Activated B cell treated with CpG ODN at 0.5 μM for 24 hours (primary cell): ENCODE measurements around the gene MPZL2. TPM values are rescaled to one million over a fixed set of nuclear protein-coding genes. Genes with fewer than 3 reads are reported as not detected.

Experiments
- ATAC-seq: fragments of 200-7000 bp; cut with Tn5 transposase; one replicate; pipeline ENCODE4 v1.10.0; 2021; ENCODE audit warnings: low read depth, mild to moderate bottlenecking, moderate library complexity
- CTCF ChIA-PET: fragments of 350-600 bp; sonication (Branson Sonifier 250); formaldehyde crosslinking; loops from one replicate; lab custom pipeline; 2021; ENCODE audit warnings: antibody characterized with exemption; lab: Charles Lee
- POLR2A ChIA-PET: fragments of 350-600 bp; sonication (Branson Sonifier 250); formaldehyde crosslinking; loops from one replicate; lab custom pipeline; 2021; ENCODE audit warnings: antibody characterized with exemption; lab: Charles Lee
- DNase-seq: peaks from one replicate; pipeline ENCODE4 v3.0.0; 2022
- H3K27ac Mint-ChIP-seq: one replicate; pipeline ENCODE4 v1.8.0; 2020; ENCODE audit warnings: mixed read lengths
- H3K27me3 Mint-ChIP-seq: one replicate; pipeline ENCODE4 v1.8.0; 2021; ENCODE audit warnings: mixed read lengths
- H3K36me3 Mint-ChIP-seq: one replicate; pipeline ENCODE4 v1.8.0; 2021; ENCODE audit warnings: low read depth, mixed read lengths
- H3K4me1 Mint-ChIP-seq: one replicate; pipeline ENCODE4 v1.8.0; 2021; ENCODE audit warnings: mixed read lengths
- H3K4me3 Mint-ChIP-seq: one replicate; pipeline ENCODE4 v1.8.0; 2020; ENCODE audit warnings: mild to moderate bottlenecking, mixed read lengths
- H3K9me3 Mint-ChIP-seq: one replicate; pipeline ENCODE4 v1.8.0; 2020; ENCODE audit warnings: mixed read lengths
- intact Hi-C: fragments of 100-400 bp; cut with micrococcal nuclease; formaldehyde crosslinking; loops from one replicate; pipeline ENCODE4 v1.15.1; 2024
- total RNA-seq: library from RNA; stranded (reverse); gene quantifications from 2 replicates; pipeline ENCODE4 v1.2.3, GENCODE V29; 2022
- TF ChIP-seq, protein P1 (sequence below): fragments of 200-600 bp; IDR thresholded peaks from one replicate; pipeline ENCODE4 v1.8.0; 2022; ENCODE audit warnings: antibody characterized with exemption, mild to moderate bottlenecking

MPZL2 gene
- total RNA-seq, 1 donor from 2014 or later = not detected

DNA sequence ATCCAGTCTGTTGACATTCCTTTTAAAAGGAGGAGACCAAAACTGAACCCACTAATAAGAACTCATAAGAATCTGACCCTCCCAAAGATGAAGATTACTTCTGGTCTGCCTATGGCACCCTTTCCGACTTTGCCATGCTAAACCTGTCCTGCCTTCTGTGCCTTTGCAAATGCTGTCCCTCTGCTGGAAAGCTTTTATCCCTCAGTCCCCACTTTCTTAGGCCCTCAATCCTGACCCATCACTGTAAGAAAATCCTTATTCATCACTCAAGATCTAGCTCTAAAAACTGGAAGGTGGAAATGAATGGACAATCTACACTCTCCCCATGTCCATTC, 22.4 kb downstream of the MPZL2 start:
- CTCF ChIA-PET = interaction anchor here (0.9 to 1.1 kb wide), 3 partner anchors 13 to 70 kb away, joined by 3 to 9 read pairs (median 4); no protein-coding TSS in a partner anchor
- POLR2A ChIA-PET = interaction anchor here (0.8 to 1.4 kb wide), 3 partner anchors 10 to 27 kb away, joined by 3 to 6 read pairs (median 6); partner anchors contain the start of gene MPZL3
- peaks cover 12% of the 10 kb centered on the region for H3K36me3 Mint-ChIP-seq
- TF ChIP-seq, protein P1, sequence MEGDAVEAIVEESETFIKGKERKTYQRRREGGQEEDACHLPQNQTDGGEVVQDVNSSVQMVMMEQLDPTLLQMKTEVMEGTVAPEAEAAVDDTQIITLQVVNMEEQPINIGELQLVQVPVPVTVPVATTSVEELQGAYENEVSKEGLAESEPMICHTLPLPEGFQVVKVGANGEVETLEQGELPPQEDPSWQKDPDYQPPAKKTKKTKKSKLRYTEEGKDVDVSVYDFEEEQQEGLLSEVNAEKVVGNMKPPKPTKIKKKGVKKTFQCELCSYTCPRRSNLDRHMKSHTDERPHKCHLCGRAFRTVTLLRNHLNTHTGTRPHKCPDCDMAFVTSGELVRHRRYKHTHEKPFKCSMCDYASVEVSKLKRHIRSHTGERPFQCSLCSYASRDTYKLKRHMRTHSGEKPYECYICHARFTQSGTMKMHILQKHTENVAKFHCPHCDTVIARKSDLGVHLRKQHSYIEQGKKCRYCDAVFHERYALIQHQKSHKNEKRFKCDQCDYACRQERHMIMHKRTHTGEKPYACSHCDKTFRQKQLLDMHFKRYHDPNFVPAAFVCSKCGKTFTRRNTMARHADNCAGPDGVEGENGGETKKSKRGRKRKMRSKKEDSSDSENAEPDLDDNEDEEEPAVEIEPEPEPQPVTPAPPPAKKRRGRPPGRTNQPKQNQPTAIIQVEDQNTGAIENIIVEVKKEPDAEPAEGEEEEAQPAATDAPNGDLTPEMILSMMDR = no peak
- intact Hi-C loops = loop anchor here (1.0 to 5.0 kb wide), 3 partner anchors 11 to 41 kb away; partner anchors contain the start of gene MPZL3
- ATAC-seq = no peak
- peaks cover 43% of the 10 kb centered on the region for H3K4me1 Mint-ChIP-seq
- peaks cover 3% of the 10 kb centered on the region for H3K27me3 Mint-ChIP-seq
- H3K9me3 Mint-ChIP-seq = no peaks in the 10 kb centered on the region
- peak overlapping the region; percentile 74 for H3K27ac Mint-ChIP-seq
- H3K4me3 Mint-ChIP-seq = no peak overlapping the region
- no peak for DNase-seq

DNA sequence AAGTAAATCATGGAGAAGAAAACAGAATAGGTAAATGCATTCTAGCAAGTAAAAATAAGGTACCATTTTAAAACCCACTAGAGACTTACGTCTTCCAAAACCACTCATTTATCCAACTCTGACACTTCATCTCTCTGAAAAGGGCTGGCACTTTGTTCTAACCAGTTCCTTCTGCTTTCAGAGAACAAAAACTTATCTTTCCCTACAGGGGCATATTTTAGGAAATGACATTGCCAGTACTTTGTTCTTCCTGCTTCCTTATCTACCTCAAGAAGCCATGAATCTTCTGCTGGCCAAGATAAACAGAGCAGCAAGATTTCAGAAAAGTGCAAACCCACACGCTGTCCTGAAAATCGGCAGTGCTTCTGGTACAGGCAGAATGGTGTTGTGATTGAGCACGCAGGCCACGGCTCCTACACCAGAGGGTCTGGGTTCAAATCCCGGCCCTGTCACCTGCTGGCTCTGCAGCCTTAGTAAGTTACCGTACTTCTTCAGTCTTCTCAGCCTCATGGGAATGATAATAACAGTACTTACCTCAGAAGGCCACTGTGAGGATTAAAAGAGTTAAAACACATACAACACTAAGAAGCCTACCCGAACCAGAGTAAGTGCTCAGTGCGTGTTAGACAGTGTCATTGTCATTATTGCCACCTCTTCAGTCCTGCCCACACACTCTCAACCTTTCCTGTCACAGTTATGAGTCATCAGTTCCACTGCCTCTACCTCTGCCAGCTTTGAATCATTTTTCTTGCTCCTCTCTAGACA, 22.9 kb downstream of the MPZL2 start:
- H3K9me3 Mint-ChIP-seq = no peaks in the 10 kb centered on the region
- DNase-seq (no peak), ATAC-seq (peak; percentile 93)
- TF ChIP-seq, protein P1 = no peak
- ChIA-PET CTCF (interaction anchor here (0.9 to 1.1 kb wide), 4 partner anchors 14 to 70 kb away, joined by 3 to 9 read pairs (median 4); no protein-coding TSS in a partner anchor), POLR2A (interaction anchor here (0.8 to 1.4 kb wide), 5 partner anchors 11 to 427 kb away, joined by 3 to 6 read pairs (median 6); partner anchors contain the start of gene MPZL3)
- H3K4me1 Mint-ChIP-seq = peaks cover 42% of the 10 kb centered on the region
- H3K27ac Mint-ChIP-seq = peak overlapping the region; percentile 74
- H3K27me3 Mint-ChIP-seq = peaks cover 3% of the 10 kb centered on the region
- peaks cover 17% of the 10 kb centered on the region for H3K36me3 Mint-ChIP-seq
- H3K4me3 Mint-ChIP-seq = no peak overlapping the region
- intact Hi-C loops = loop anchor here (1.0 to 5.0 kb wide), 3 partner anchors 11 to 41 kb away; partner anchors contain the start of gene MPZL3

DNA sequence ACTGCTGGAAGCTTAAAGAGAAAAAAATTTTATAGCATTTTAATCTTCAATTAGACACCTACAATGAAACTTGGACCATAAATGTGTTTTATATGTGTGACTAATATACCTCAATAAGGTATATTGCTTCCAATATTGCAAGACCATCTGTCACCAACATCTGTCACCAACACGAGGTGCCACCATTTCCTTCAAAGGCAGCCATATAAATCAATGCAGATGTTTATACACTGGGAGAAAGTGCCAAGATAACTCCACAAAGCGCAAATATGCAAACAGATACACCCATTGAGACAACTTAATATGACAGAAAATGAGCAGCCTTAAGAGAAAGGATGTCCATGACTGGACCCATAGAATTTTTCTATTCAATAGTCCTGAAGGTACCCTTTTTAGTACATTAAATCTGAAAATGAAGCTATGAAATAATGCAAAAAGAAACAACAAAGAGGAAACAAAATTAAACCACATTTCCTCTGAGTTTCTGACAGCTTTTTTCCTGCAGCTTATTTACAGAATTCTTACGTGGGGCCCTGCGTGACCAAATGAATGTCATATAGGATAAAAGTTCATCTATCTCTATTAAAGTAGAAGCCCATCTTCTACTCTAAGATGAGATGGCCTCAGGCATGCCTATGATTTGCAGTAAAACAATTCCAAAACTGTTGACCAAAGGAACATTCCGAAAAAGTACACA, 24.4 kb downstream of the MPZL2 start:
- Mint-ChIP-seq H3K4me1 (peaks cover 29% of the 10 kb centered on the region), H3K9me3 (no peaks in the 10 kb centered on the region), H3K27ac (no peak overlapping the region), H3K36me3 (peaks cover 28% of the 10 kb centered on the region), H3K4me3 (no peak overlapping the region), H3K27me3 (no peaks in the 10 kb centered on the region)
- TF ChIP-seq, protein P1 = no peak
- ChIA-PET POLR2A (interaction anchor here (1.3 to 1.4 kb wide), 2 partner anchors 10 to 25 kb away, joined by 6 to 7 read pairs; no protein-coding TSS in a partner anchor), CTCF (interaction anchor here (1.0 to 1.3 kb wide), 2 partner anchors 13 to 23 kb away, joined by 4 read pairs; no protein-coding TSS in a partner anchor)
- intact Hi-C loops = loop anchor here (5.0 kb wide), 1 partner anchor 43 kb away; no protein-coding TSS in a partner anchor
- no peak for ATAC-seq
- DNase-seq = no peak

DNA sequence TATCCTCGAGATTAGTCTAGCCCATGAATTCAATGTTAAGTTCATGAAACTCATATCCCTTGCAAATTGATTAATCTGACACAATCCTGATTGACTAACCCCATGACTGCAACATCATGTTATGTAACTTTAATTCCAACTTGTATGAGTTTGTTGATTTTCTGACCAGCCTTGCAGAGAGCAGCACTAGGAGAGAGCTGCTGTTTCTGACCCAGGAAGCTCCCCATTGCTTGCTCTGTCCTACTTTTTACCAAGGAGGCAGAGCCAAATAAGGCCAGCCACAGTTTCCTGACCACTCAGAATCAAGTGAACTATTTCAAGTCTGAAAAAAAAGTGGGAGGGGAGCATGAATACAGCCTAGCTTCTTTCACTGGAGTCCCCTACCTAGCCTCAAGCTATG, 25.2 kb downstream of the MPZL2 start:
- CTCF ChIA-PET = interaction anchor here (1.0 to 1.3 kb wide), 2 partner anchors 12 to 23 kb away, joined by 4 read pairs; no protein-coding TSS in a partner anchor

More for the DNA sequence above, 25.2 kb downstream of the MPZL2 start:
- Mint-ChIP-seq H3K9me3 (no peaks in the 10 kb centered on the region), H3K27me3 (no peaks in the 10 kb centered on the region), H3K36me3 (peaks cover 34% of the 10 kb centered on the region), H3K4me3 (no peak overlapping the region), H3K4me1 (peaks cover 26% of the 10 kb centered on the region), H3K27ac (no peak overlapping the region)
- TF ChIP-seq, protein P1 = no peak
- intact Hi-C loops = no loop called here
- POLR2A ChIA-PET = interaction anchor here (1.3 kb wide), 1 partner anchor 9 kb away, joined by 7 read pairs; no protein-coding TSS in a partner anchor
- ATAC-seq = no peak
- no peak for DNase-seq
